PFSK-1 (cell line): ENCODE results near the gene FBN2.

Source experiments
- FOXP2 ChIP-seq: optimal IDR thresholded peaks from 2 replicates; pipeline ENCODE3; 2011; ENCODE audit warnings: borderline replicate concordance, control low read depth, inconsistent platforms; ENCODE audit not compliant: insufficient read depth; ENCODE audit errors: extremely low read length, extremely low read depth
- POLR2AphosphoS5 ChIP-seq: IDR thresholded peaks from 2 replicates; pipeline ENCODE4 v1.6.1; 2012; ENCODE audit warnings: low read depth, mild to moderate bottlenecking, control low read depth, low read length, moderate library complexity
- SIN3A ChIP-seq: IDR thresholded peaks from 2 replicates; pipeline ENCODE4 v1.6.1; 2012; ENCODE audit warnings: mild to moderate bottlenecking, low read length, moderate library complexity, borderline replicate concordance; ENCODE audit not compliant: insufficient read depth
- TAF1 ChIP-seq: IDR thresholded peaks from 2 replicates; pipeline ENCODE4 v1.6.1; 2012; ENCODE audit warnings: low read length, control low read depth, borderline replicate concordance; ENCODE audit not compliant: insufficient read depth
- TF ChIP-seq, protein P1 (sequence below), 2 experiments: IDR thresholded peaks; 2 replicates each; pipeline versions ENCODE4 v1.6.1 to v1.8.0; 2011 to 2012; ENCODE audit warnings: low read depth in 2 of 2, low read length in 2 of 2, control low read depth in 1 of 2, inconsistent platforms in 1 of 2, mild to moderate bottlenecking in 1 of 2, moderate library complexity in 1 of 2; ENCODE audit not compliant: insufficient read depth in 1 of 2

FBN2 gene

GRCh38 chr5:128475693-128476092, 62.4 kb downstream of the FBN2 start:
- TF ChIP-seq FOXP2 (no peak), TAF1 (no peak), POLR2AphosphoS5 (no peak), SIN3A (no peak)
- TF ChIP-seq, protein P1, sequence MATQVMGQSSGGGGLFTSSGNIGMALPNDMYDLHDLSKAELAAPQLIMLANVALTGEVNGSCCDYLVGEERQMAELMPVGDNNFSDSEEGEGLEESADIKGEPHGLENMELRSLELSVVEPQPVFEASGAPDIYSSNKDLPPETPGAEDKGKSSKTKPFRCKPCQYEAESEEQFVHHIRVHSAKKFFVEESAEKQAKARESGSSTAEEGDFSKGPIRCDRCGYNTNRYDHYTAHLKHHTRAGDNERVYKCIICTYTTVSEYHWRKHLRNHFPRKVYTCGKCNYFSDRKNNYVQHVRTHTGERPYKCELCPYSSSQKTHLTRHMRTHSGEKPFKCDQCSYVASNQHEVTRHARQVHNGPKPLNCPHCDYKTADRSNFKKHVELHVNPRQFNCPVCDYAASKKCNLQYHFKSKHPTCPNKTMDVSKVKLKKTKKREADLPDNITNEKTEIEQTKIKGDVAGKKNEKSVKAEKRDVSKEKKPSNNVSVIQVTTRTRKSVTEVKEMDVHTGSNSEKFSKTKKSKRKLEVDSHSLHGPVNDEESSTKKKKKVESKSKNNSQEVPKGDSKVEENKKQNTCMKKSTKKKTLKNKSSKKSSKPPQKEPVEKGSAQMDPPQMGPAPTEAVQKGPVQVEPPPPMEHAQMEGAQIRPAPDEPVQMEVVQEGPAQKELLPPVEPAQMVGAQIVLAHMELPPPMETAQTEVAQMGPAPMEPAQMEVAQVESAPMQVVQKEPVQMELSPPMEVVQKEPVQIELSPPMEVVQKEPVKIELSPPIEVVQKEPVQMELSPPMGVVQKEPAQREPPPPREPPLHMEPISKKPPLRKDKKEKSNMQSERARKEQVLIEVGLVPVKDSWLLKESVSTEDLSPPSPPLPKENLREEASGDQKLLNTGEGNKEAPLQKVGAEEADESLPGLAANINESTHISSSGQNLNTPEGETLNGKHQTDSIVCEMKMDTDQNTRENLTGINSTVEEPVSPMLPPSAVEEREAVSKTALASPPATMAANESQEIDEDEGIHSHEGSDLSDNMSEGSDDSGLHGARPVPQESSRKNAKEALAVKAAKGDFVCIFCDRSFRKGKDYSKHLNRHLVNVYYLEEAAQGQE (IDR thresholded peaks at IDR 0.05; ENCODE audit: insufficient read depth in 1 of 2, low read depth in 2 of 2, low read length in 2 of 2) = no peak

DNA sequence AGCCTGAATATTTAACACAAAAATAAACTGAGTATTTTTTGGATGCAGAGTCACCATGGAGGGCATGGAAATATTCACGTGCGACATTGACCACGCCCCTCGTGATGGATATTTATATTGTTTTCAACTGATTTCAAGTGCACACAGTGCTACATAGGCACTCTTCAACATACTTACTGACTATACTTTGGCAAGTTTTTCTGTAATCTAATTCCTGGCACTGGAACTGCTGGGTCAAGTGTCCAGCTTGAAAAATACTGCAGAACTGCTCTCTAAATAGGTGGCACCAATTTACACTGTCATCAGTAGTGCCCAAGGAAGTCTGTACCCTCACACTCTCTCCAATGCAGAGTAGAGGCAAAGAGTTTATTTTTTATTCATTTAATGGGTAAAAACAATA, 65.1 kb downstream of the FBN2 start:
- TF ChIP-seq POLR2AphosphoS5 (no peak), TAF1 (no peak), SIN3A (no peak), FOXP2 (no peak)
- TF ChIP-seq, protein P1 (IDR thresholded peaks at IDR 0.05; ENCODE audit: insufficient read depth in 1 of 2, low read depth in 2 of 2, low read length in 2 of 2) = no peak

DNA sequence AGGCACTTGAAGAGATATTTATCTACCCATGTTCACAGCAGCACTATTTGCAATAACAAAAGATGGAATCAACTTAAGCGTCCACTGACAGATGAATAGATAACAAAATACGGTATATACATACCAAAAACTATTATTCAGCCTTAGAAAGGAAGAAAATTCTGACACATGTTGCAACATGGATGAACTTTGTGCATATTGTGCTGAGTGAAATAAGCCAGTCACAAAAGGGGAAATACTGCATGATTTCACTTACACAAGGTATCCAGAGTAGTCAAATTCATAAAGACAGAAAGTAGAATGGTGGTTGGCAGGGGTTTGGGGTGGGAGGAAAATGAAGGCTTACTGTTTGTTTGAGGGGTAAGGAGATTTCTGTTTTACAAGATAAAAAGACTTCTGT, 66.0 kb downstream of the FBN2 start:
- TF ChIP-seq POLR2AphosphoS5 (no peak), TAF1 (no peak), FOXP2 (no peak), SIN3A (no peak)
- TF ChIP-seq, protein P1 (IDR thresholded peaks at IDR 0.05; ENCODE audit: insufficient read depth in 1 of 2, low read depth in 2 of 2, low read length in 2 of 2) = no peak

DNA sequence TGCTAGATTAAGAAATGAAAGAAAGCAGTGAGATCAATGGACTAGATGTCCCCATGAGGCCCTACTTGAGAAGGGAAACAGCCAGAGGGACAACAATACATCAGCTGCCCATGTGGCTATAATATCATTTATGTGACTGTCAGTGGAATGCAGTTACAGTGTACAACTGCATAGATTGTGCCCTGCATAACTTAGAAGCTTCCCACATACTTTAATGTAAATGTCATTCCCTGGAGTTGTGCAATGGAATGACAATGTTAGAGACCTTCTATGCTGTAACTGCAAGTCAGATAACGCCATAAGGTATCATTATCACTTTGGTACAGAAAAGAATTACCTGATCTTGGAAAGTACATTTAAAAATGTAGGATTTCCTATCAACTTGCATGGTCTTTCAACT, 67.4 kb downstream of the FBN2 start:
- TF ChIP-seq TAF1 (no peak), SIN3A (no peak), POLR2AphosphoS5 (no peak), FOXP2 (no peak)
- TF ChIP-seq, protein P1 (IDR thresholded peaks at IDR 0.05; ENCODE audit: insufficient read depth in 1 of 2, low read depth in 2 of 2, low read length in 2 of 2) = no peak

- TF ChIP-seq TAF1 = no peak
- TF ChIP-seq, protein P1 (IDR thresholded peaks at IDR 0.05; ENCODE audit: insufficient read depth in 1 of 2, low read depth in 2 of 2, low read length in 2 of 2) = peak in 1 of 2 experiments; percentile 70; a peak in 1 of 4 replicates
These were observed 68.1 kb downstream of the FBN2 start for GRCh38 chr5:128469912-128470311.
